HG02798 (cell line): ENCODE results near the gene ELAVL3.
"Not testable (repeated sequence)": the region's sequence is repeated elsewhere in the genome, so short reads cannot be mapped to it uniquely, and the experiment has no call there.

Experiments
- ATAC-seq: cut with Tn5 transposase; IDR thresholded peaks from one replicate; pipeline ENCODE4 v1.9.1; 2021; ENCODE audit warnings: mild to moderate bottlenecking; ENCODE audit not compliant: unreplicated experiment, poor library complexity

ELAVL3 gene

GRCh38 chr19:11445141-11445540 is 35.7 kb downstream of the ELAVL3 start:
- no peak for ATAC-seq

- no peak for ATAC-seq
These were observed 36.8 kb downstream of the ELAVL3 start for GRCh38 chr19:11444059-11444458.

GRCh38 chr19:11437955-11438354 is 42.9 kb downstream of the ELAVL3 start:
- ATAC-seq, result no peak

- no peak for ATAC-seq
These were observed 45.0 kb downstream of the ELAVL3 start for GRCh38 chr19:11435833-11436313.

- ATAC-seq, result peak; percentile 92
These were observed 45.6 kb downstream of the ELAVL3 start, which contains the start of the genes ODAD3 and PRKCSH for GRCh38 chr19:11435057-11435832. Gene ODAD3 (minus strand): TSS chr19:11435121. CDS start chr19:11435016, 105 bp downstream. Gene PRKCSH (plus strand): TSS chr19:11435635. CDS start chr19:11436118, 483 bp downstream.

- peak; percentile 8 for ATAC-seq
These were observed 46.2 kb downstream of the ELAVL3 start for GRCh38 chr19:11434703-11435056.

- ATAC-seq, result not testable (repeated sequence)
These were observed 47.3 kb downstream of the ELAVL3 start for GRCh38 chr19:11433526-11433925.

- ATAC-seq, result no peak
These were observed 54.2 kb downstream of the ELAVL3 start for GRCh38 chr19:11426656-11427055.

- no peak for ATAC-seq
These were observed 55.0 kb downstream of the ELAVL3 start for GRCh38 chr19:11425719-11426457.

GRCh38 chr19:11423791-11424181 is 57.1 kb downstream of the ELAVL3 start:
- no peak for ATAC-seq

GRCh38 chr19:11423164-11423790 is 57.6 kb downstream of the ELAVL3 start:
- ATAC-seq, result no peak

- ATAC-seq, result peak; percentile 61
These were observed 58.4 kb downstream of the ELAVL3 start for GRCh38 chr19:11422163-11423065.

- ATAC-seq, result peak; percentile 33
These were observed 59.3 kb downstream of the ELAVL3 start for GRCh38 chr19:11421371-11422098.

GRCh38 chr19:11420429-11421370 is 60.1 kb downstream of the ELAVL3 start:
- ATAC-seq, result no peak

GRCh38 chr19:11418549-11419506 is 62.0 kb downstream of the ELAVL3 start, which contains the start of gene RGL3:
Gene RGL3 (minus strand): TSS chr19:11419314. CDS start chr19:11419278, 36 bp downstream.
- ATAC-seq, result no peak

- ATAC-seq, result no peak
These were observed 62.7 kb downstream of the ELAVL3 start for GRCh38 chr19:11418094-11418548.
